NCI-H446 treated with DMSO at 0.1 percent for 48 hours (cell line): ENCODE measurements around the gene UCN3.

Source experiments
- DNase-seq: peaks from one replicate; lab custom pipeline; 2025; lab: John Stamatoyannopoulos, UW

UCN3 gene

GRCh38 chr10:5364890-5365338 is at the start of gene UCN3:
Gene UCN3 (plus strand): TSS chr10:5364966. CDS start chr10:5373721, 8,755 bp downstream.
- DNase-seq = no peak

GRCh38 chr10:5317547-5318107 is 47.1 kb upstream of the UCN3 start:
- no peak for DNase-seq

- no peak for DNase-seq
Observed at GRCh38 chr10:5318148-5318547, 46.6 kb upstream of the UCN3 start.

- no peak for DNase-seq
Observed at GRCh38 chr10:5319863-5320262, 44.9 kb upstream of the UCN3 start.

- no peak for DNase-seq
Observed at GRCh38 chr10:5321273-5321672, 43.5 kb upstream of the UCN3 start.

- no peak for DNase-seq
Observed at GRCh38 chr10:5323446-5323845, 41.3 kb upstream of the UCN3 start.

GRCh38 chr10:5325076-5325475 is 39.7 kb upstream of the UCN3 start:
- DNase-seq = no peak

- no peak for DNase-seq
Observed at GRCh38 chr10:5334196-5334880, 30.4 kb upstream of the UCN3 start.

- DNase-seq = no peak
Observed at GRCh38 chr10:5338010-5338409, 26.8 kb upstream of the UCN3 start.

- no peak for DNase-seq
Observed at GRCh38 chr10:5343092-5343491, 21.7 kb upstream of the UCN3 start.

- no peak for DNase-seq
Observed at GRCh38 chr10:5343561-5343960, 21.2 kb upstream of the UCN3 start.

- DNase-seq = no peak
Observed at GRCh38 chr10:5343979-5344378, 20.8 kb upstream of the UCN3 start.

- DNase-seq = no peak
Observed at GRCh38 chr10:5344746-5345145, 20.0 kb upstream of the UCN3 start.

GRCh38 chr10:5346881-5347280 is 17.9 kb upstream of the UCN3 start:
- DNase-seq = no peak

- DNase-seq = no peak
Observed at GRCh38 chr10:5349362-5349761, 15.4 kb upstream of the UCN3 start.

- no peak for DNase-seq
Observed at GRCh38 chr10:5354068-5354467, 10.7 kb upstream of the UCN3 start.

- no peak for DNase-seq
Observed at GRCh38 chr10:5355594-5356301, 9.0 kb upstream of the UCN3 start.

- DNase-seq = no peak
Observed at GRCh38 chr10:5356302-5356763, 8.4 kb upstream of the UCN3 start.

GRCh38 chr10:5360318-5360915 is 4.3 kb upstream of the UCN3 start:
- no peak for DNase-seq

GRCh38 chr10:5361966-5362365 is 2.8 kb upstream of the UCN3 start:
- DNase-seq = no peak

GRCh38 chr10:5362873-5363272 is 1.9 kb upstream of the UCN3 start:
- DNase-seq = no peak

GRCh38 chr10:5364374-5364773 is 392 bp upstream of the UCN3 start:
- no peak for DNase-seq

GRCh38 chr10:5365928-5366327 is 1.2 kb downstream of the UCN3 start:
- no peak for DNase-seq
